ENCODE measurements around the gene EIF4G3.

The EIF4G3 gene

GRCh38 chr1:20836230-20836629 is 340.5 kb downstream of the EIF4G3 start:
- TF ChIP-seq SIN3A (IDR thresholded peaks at IDR 0.05; ENCODE audit: borderline replicate concordance, insufficient read depth, low read length) (no peak), FOXP2 (optimal IDR thresholded peaks at IDR 0.05; ENCODE audit: borderline replicate concordance, extremely low read depth, extremely low read length, insufficient read depth) (no peak), TAF1 (IDR thresholded peaks at IDR 0.05; ENCODE audit: borderline replicate concordance, insufficient read depth, low read length) (no peak), REST (IDR thresholded peaks at IDR 0.05; ENCODE audit: insufficient read depth in 1 of 2, low read depth in 2 of 2, low read length in 2 of 2) (no peak), POLR2AphosphoS5 (IDR thresholded peaks at IDR 0.05; ENCODE audit: low read depth, low read length) (no peak)

GRCh38 chr1:20834780-20835179 is 341.9 kb downstream of the EIF4G3 start:
- TF ChIP-seq POLR2AphosphoS5 (IDR thresholded peaks at IDR 0.05; ENCODE audit: low read depth, low read length) = no peak
- TF ChIP-seq TAF1 (IDR thresholded peaks at IDR 0.05; ENCODE audit: borderline replicate concordance, insufficient read depth, low read length) = no peak
- TF ChIP-seq REST (IDR thresholded peaks at IDR 0.05; ENCODE audit: insufficient read depth in 1 of 2, low read depth in 2 of 2, low read length in 2 of 2) = no peak
- TF ChIP-seq SIN3A (IDR thresholded peaks at IDR 0.05; ENCODE audit: borderline replicate concordance, insufficient read depth, low read length) = no peak

- no peak for TF ChIP-seq TAF1 (IDR thresholded peaks at IDR 0.05; ENCODE audit: borderline replicate concordance, insufficient read depth, low read length)
- TF ChIP-seq REST (IDR thresholded peaks at IDR 0.05; ENCODE audit: insufficient read depth in 1 of 2, low read depth in 2 of 2, low read length in 2 of 2) = no peak
- TF ChIP-seq FOXP2 (optimal IDR thresholded peaks at IDR 0.05; ENCODE audit: borderline replicate concordance, extremely low read depth, extremely low read length, insufficient read depth) = no peak
- no peak for TF ChIP-seq SIN3A (IDR thresholded peaks at IDR 0.05; ENCODE audit: borderline replicate concordance, insufficient read depth, low read length)
- no peak for TF ChIP-seq POLR2AphosphoS5 (IDR thresholded peaks at IDR 0.05; ENCODE audit: low read depth, low read length)
Observed at GRCh38 chr1:20834192-20834591, 342.5 kb downstream of the EIF4G3 start.

GRCh38 chr1:20830378-20830777 is 346.3 kb downstream of the EIF4G3 start:
- TF ChIP-seq TAF1 (IDR thresholded peaks at IDR 0.05; ENCODE audit: borderline replicate concordance, insufficient read depth, low read length) = no peak
- no peak for TF ChIP-seq REST (IDR thresholded peaks at IDR 0.05; ENCODE audit: insufficient read depth in 1 of 2, low read depth in 2 of 2, low read length in 2 of 2)

GRCh38 chr1:20829946-20830345 is 346.8 kb downstream of the EIF4G3 start:
- no peak for TF ChIP-seq FOXP2 (optimal IDR thresholded peaks at IDR 0.05; ENCODE audit: borderline replicate concordance, extremely low read depth, extremely low read length, insufficient read depth)
